K562 (cell line): Measurements from ENCODE around the gene RAD23B. TPM values are rescaled to one million over a fixed set of nuclear protein-coding genes. Genes with fewer than 3 reads are reported as not detected.

Source experiments
- CHD1 ChIP-seq: fragments of 200-600 bp; sonication (generic); IDR thresholded peaks from one replicate; pipeline ENCODE4 v1.6.1; 2012; ENCODE audit warnings: mild to moderate bottlenecking, moderate library complexity, low read length, inconsistent platforms
- E2F4 ChIP-seq: sonication (generic); formaldehyde crosslinking; IDR thresholded peaks from 2 replicates; pipeline ENCODE4 v1.8.0; 2022; ENCODE audit warnings: mild to moderate bottlenecking, low read depth, missing genetic modification reagents
- FOXK2 ChIP-seq, 2 experiments: fragments of 450-650 bp; IDR thresholded peaks in 1 of 2; conservative IDR thresholded peaks in 1 of 2; 2 replicates each; pipeline ENCODE4 v1.6.1; 2016; ENCODE audit warnings: low read depth in 2 of 2, mild to moderate bottlenecking in 1 of 2
- FOXP4 ChIP-seq: sonication (generic); formaldehyde crosslinking; IDR thresholded peaks from 2 replicates; pipeline ENCODE4 v1.8.0; 2022; ENCODE audit warnings: mild to moderate bottlenecking, missing genetic modification reagents, borderline replicate concordance
- HMBOX1 ChIP-seq: sonication (generic); IDR thresholded peaks from 2 replicates; pipeline ENCODE4 v1.6.1; 2016
- JUNB ChIP-seq: fragments of 450-650 bp; formaldehyde crosslinking; conservative IDR thresholded peaks from 2 replicates; pipeline ENCODE4 v1.4.0; 2020; ENCODE audit warnings: mild to moderate bottlenecking
- MBD1 ChIP-seq: fragments of 250-450 bp; sonication (Bioruptor Pico); IDR thresholded peaks from 2 replicates; pipeline ENCODE4 v1.8.0; 2022; ENCODE audit warnings: inconsistent platforms
- RUNX1 ChIP-seq: sonication (generic); IDR thresholded peaks from 2 replicates; pipeline ENCODE4 v1.6.1; 2016; ENCODE audit warnings: antibody characterized with exemption, low read depth
- SIN3B ChIP-seq: fragments of 450-650 bp; IDR thresholded peaks from 2 replicates; pipeline ENCODE4 v1.6.1; 2017; ENCODE audit warnings: low read depth, mild to moderate bottlenecking, moderate library complexity
- SREBF1 ChIP-seq: fragments of 150-350 bp; IDR thresholded peaks from 2 replicates; pipeline ENCODE4 v1.6.1; 2014; ENCODE audit warnings: antibody characterized with exemption, low read depth, low read length, borderline replicate concordance
- SUPT5H ChIP-seq: fragments of 450-650 bp; IDR thresholded peaks from 2 replicates; pipeline ENCODE4 v1.6.1; 2016
- TAF15 ChIP-seq: fragments of 200-400 bp; formaldehyde crosslinking; IDR thresholded peaks from 2 replicates; pipeline ENCODE4 v1.6.1; 2017; ENCODE audit warnings: mild to moderate bottlenecking, low read depth, low read length, moderate library complexity
- TRIM25 ChIP-seq: fragments of 450-650 bp; IDR thresholded peaks from 2 replicates; pipeline ENCODE4 v1.7.0; 2016; ENCODE audit warnings: borderline replicate concordance
- ZKSCAN3 ChIP-seq: fragments of 250-450 bp; sonication (Bioruptor Pico); IDR thresholded peaks from 2 replicates; pipeline ENCODE4 v1.4.0; 2020
- ZKSCAN8 ChIP-seq: fragments of 200-800 bp; sonication (Bioruptor generic); IDR thresholded peaks from 2 replicates; pipeline ENCODE4 v1.6.1; 2016; ENCODE audit warnings: missing genetic modification characterization, missing compliant biosample characterization
- ZNF12 ChIP-seq: sonication (generic); formaldehyde crosslinking; IDR thresholded peaks from 2 replicates; pipeline ENCODE4 v1.4.0; 2020; ENCODE audit warnings: mild to moderate bottlenecking, missing genetic modification reagents
- ZNF212 ChIP-seq: fragments of 450-650 bp; formaldehyde crosslinking; IDR thresholded peaks from 2 replicates; pipeline ENCODE4 v1.4.0; 2020; ENCODE audit warnings: mild to moderate bottlenecking
- ZNF23 ChIP-seq: fragments of 250-450 bp; sonication (Bioruptor Pico); IDR thresholded peaks from 2 replicates; pipeline ENCODE4 v1.4.0; 2020; ENCODE audit warnings: mild to moderate bottlenecking
- ZNF431 ChIP-seq: sonication (generic); formaldehyde crosslinking; IDR thresholded peaks from 2 replicates; pipeline ENCODE4 v1.8.0; 2022; ENCODE audit warnings: mild to moderate bottlenecking, missing genetic modification reagents
- ZNF583 ChIP-seq: fragments of 250-450 bp; sonication (Bioruptor Pico); IDR thresholded peaks from 2 replicates; pipeline ENCODE4 v1.4.0; 2020
- ZNF780A ChIP-seq: fragments of 250-450 bp; sonication (Bioruptor Pico); IDR thresholded peaks from 2 replicates; pipeline ENCODE4 v1.5.0; 2021; ENCODE audit warnings: mild to moderate bottlenecking
- polyA plus RNA-seq, 8 experiments: library from polyadenylated mRNA; depleted of rRNA in 4 of 8; stranded (reverse) in 5 of 8; unstranded in 3 of 8; fragments of >200 nt; fragmentation: Nextera tagmentation in 2 of 8; fragmentation: Illumina TruSeq in 1 of 8; extraction: Ambion mirVana in 2 of 8; extraction: Trizol in 1 of 8; gene quantifications; 2 replicates each; pipeline versions ENCODE4 v1.2.1 to v1.2.3, GENCODE V29; 2011 to 2014; ENCODE audit warnings: inconsistent platforms in 1 of 8, missing spikeins in 1 of 8
- total RNA-seq, 7 experiments: library from RNA; depleted of rRNA in 6 of 7; stranded (reverse); fragments of >200 nt in 6 of 7; fragmentation: Illumina TruSeq in 2 of 7; extraction: Trizol in 2 of 7; gene quantifications; 2 replicates each; pipeline versions ENCODE4 v1.2.1 to v1.2.3, GENCODE V29; 2011 to 2021; ENCODE audit warnings: low replicate concordance in 1 of 7

Gene RAD23B
- total and polyA plus RNA-seq, 9 of the 15 experiments (the other 6 are each of a cell fraction or from before 2014, with no cell fraction given), result 14.5 to 184 (median 114) TPM

- peak; percentile 54; the same call in 1 of the 2 replicates for TF ChIP-seq E2F4 (CRISPR knock-in tag)
- TF ChIP-seq SUPT5H, result peak; percentile 92
- TF ChIP-seq MBD1 (CRISPR knock-in tag), result no peak
- no peak for TF ChIP-seq ZNF212 (CRISPR knock-in tag)
- no peak for TF ChIP-seq ZNF12 (CRISPR knock-in tag)
- no peak for TF ChIP-seq FOXK2 (conservative IDR thresholded peaks at IDR 0.05 in 1 of 2, IDR thresholded peaks at IDR 0.05 in 1 of 2; ENCODE audit: low read depth in 2 of 2)
- TF ChIP-seq ZNF780A (CRISPR knock-in tag), result no peak
- no peak for TF ChIP-seq TRIM25
- TF ChIP-seq ZNF583 (CRISPR knock-in tag), result no peak
- peak; percentile 61; the same call in 1 of the 2 replicates for TF ChIP-seq FOXP4 (CRISPR knock-in tag)
- TF ChIP-seq SREBF1, result no peak
- no peak for TF ChIP-seq TAF15
- no peak for TF ChIP-seq JUNB (CRISPR knock-in tag)
- TF ChIP-seq SIN3B, result peak; percentile 34; the same call in 1 of the 2 replicates
- TF ChIP-seq ZKSCAN8 (CRISPR knock-in tag), result no peak
- TF ChIP-seq HMBOX1, result peak; percentile 65; the same call in 1 of the 2 replicates
- TF ChIP-seq ZKSCAN3, result no peak
- no peak for TF ChIP-seq CHD1
- TF ChIP-seq ZNF431 (CRISPR knock-in tag), result peak; percentile 45; the same call in 1 of the 2 replicates
- no peak for TF ChIP-seq ZNF23 (CRISPR knock-in tag)
- no peak for TF ChIP-seq RUNX1
These were observed at the start of gene RAD23B (continued) for GRCh38 chr9:107282759-107283622.
